HG03565 (cell line): Measurements from ENCODE around the gene QRICH2.
"Not testable (repeated sequence)": the region's sequence is repeated elsewhere in the genome, so short reads cannot be mapped to it uniquely, and the experiment has no call there.

Experiments
- ATAC-seq: cut with Tn5 transposase; IDR thresholded peaks from one replicate; pipeline ENCODE4 v1.9.1; 2021; ENCODE audit warnings: mild to moderate bottlenecking, moderate library complexity; ENCODE audit not compliant: unreplicated experiment

Gene QRICH2

GRCh38 chr17:76268015-76268749 is 39.9 kb downstream of the QRICH2 start:
- no peak for ATAC-seq

GRCh38 chr17:76267581-76268001 is 40.5 kb downstream of the QRICH2 start:
- not testable (repeated sequence) for ATAC-seq

- no peak for ATAC-seq
Observed at GRCh38 chr17:76267051-76267576, 41.0 kb downstream of the QRICH2 start.

- no peak for ATAC-seq
Observed at GRCh38 chr17:76266244-76266938, 41.7 kb downstream of the QRICH2 start.

- ATAC-seq = no peak
Observed at GRCh38 chr17:76265624-76266243, 42.3 kb downstream of the QRICH2 start.

GRCh38 chr17:76264755-76265623 is 43.1 kb downstream of the QRICH2 start, which contains the start of gene UBALD2:
UBALD2 (plus strand) TSS chr17:76265348; CDS start chr17:76265506, 158 bp downstream.
- peak; percentile 59 for ATAC-seq

GRCh38 chr17:76264425-76264754 is 43.7 kb downstream of the QRICH2 start:
- ATAC-seq = no peak

- no peak for ATAC-seq
Observed at GRCh38 chr17:76263896-76264295, 44.2 kb downstream of the QRICH2 start.

GRCh38 chr17:76262732-76263344 is 45.2 kb downstream of the QRICH2 start:
- no peak for ATAC-seq

- ATAC-seq = no peak
Observed at GRCh38 chr17:76261421-76262215, 46.5 kb downstream of the QRICH2 start.

- ATAC-seq = no peak
Observed at GRCh38 chr17:76260669-76261068, 47.4 kb downstream of the QRICH2 start.

GRCh38 chr17:76260220-76260619 is 47.9 kb downstream of the QRICH2 start:
- ATAC-seq = no peak

- not testable (repeated sequence) for ATAC-seq
Observed at GRCh38 chr17:76256430-76257050, 51.5 kb downstream of the QRICH2 start.

GRCh38 chr17:76255801-76256429 is 52.2 kb downstream of the QRICH2 start:
- no peak for ATAC-seq

GRCh38 chr17:76254275-76254674 is 53.8 kb downstream of the QRICH2 start:
- ATAC-seq = no peak

- ATAC-seq = no peak
Observed at GRCh38 chr17:76253841-76254240, 54.2 kb downstream of the QRICH2 start.

GRCh38 chr17:76252967-76253766 is 54.9 kb downstream of the QRICH2 start:
- not testable (repeated sequence) for ATAC-seq
